A549 (cell line): Measurements from ENCODE around the gene RBM17. TPM values are rescaled to one million over a fixed set of nuclear protein-coding genes. Genes with fewer than 3 reads are reported as not detected.

Experiments used
- ATAC-seq, 2 experiments: fragments of 200-7000 bp in 1 of 2; fragments of >200 bp in 1 of 2; cut with Nextera tagmentation in 1 of 2; cut with Tn5 transposase in 1 of 2; 3 replicates each; pipeline versions ENCODE4 v1.8.0 to v1.9.1; 2018 to 2020; ENCODE audit warnings: mild to moderate bottlenecking in 1 of 2, moderate library complexity in 1 of 2
- CTCF ChIA-PET: fragments of 300-600 bp; sonication (Branson Sonifier 250); formaldehyde crosslinking; extraction: SDS; loops from one replicate; lab custom pipeline; 2021; ENCODE audit warnings: antibody characterized with exemption, inconsistent platforms; lab: Yijun Ruan, JAX
- POLR2A ChIA-PET: fragments of 350-600 bp; formaldehyde crosslinking; extraction: SDS; loops from one replicate; lab custom pipeline; 2021; ENCODE audit warnings: antibody characterized with exemption, inconsistent platforms; lab: Yijun Ruan, JAX
- DNase-seq, 2 experiments: peaks; one replicate each; pipeline versions ENCODE4 v3.0.0 to v3.0.0-alpha.2; 2011 to 2016; ENCODE audit warnings: low read depth in 1 of 2, low spot score in 1 of 2
- FAIRE-seq: peaks from 2 replicates; lab custom pipeline; 2011; peaks lifted over from hg19 to GRCh38; lab: Jason Lieb, UNC
- H3K27ac ChIP-seq, 2 experiments: fragments of >200 bp; sonication (Bioruptor Twin); formaldehyde crosslinking; 3 replicates each; pipeline ENCODE4 v1.5.1; 2016 to 2017
- H3K4me1 ChIP-seq: fragments of >200 bp; sonication (Bioruptor Twin); formaldehyde crosslinking; 3 replicates; pipeline ENCODE4 v1.6.1; 2016
- H3K4me2 ChIP-seq: fragments of >200 bp; sonication (Bioruptor Twin); formaldehyde crosslinking; 3 replicates; pipeline ENCODE4 v1.6.1; 2016
- H3K4me3 ChIP-seq: fragments of >200 bp; sonication (Bioruptor Twin); formaldehyde crosslinking; 3 replicates; pipeline ENCODE4 v1.5.1; 2016
- H3K9me3 ChIP-seq: fragments of >200 bp; sonication (Bioruptor Twin); formaldehyde crosslinking; 3 replicates; pipeline ENCODE4 v1.6.1; 2016
- CBX8 ChIP-seq: fragments of 200-600 bp; sonication (generic); IDR thresholded peaks from 2 replicates; pipeline ENCODE4 v1.6.1; 2016
- CHD2 ChIP-seq: fragments of 150-350 bp; IDR thresholded peaks from 2 replicates; pipeline ENCODE4 v1.6.1; 2014; ENCODE audit warnings: low read length; ENCODE audit not compliant: partially characterized antibody
- CTCF ChIP-seq: fragments of >200 bp; sonication (Bioruptor Twin); formaldehyde crosslinking; IDR thresholded peaks from 3 replicates; pipeline ENCODE4 v1.5.1; 2016
- EHF ChIP-seq: fragments of 250-450 bp; sonication (Bioruptor Pico); IDR thresholded peaks from 2 replicates; pipeline ENCODE4 v1.5.0; 2020; ENCODE audit warnings: mild to moderate bottlenecking
- EHMT2 ChIP-seq: fragments of 200-600 bp; sonication (generic); IDR thresholded peaks from 2 replicates; pipeline ENCODE4 v1.6.1; 2016; ENCODE audit warnings: antibody characterized with exemption, low read depth, mild to moderate bottlenecking, moderate library complexity
- ESRRA ChIP-seq: fragments of 150-350 bp; IDR thresholded peaks from 2 replicates; pipeline ENCODE4 v1.6.1; 2014; ENCODE audit warnings: mild to moderate bottlenecking, low read length, borderline replicate concordance
- FOSB ChIP-seq: fragments of 250-450 bp; sonication (Bioruptor Pico); IDR thresholded peaks from 2 replicates; pipeline ENCODE4 v1.5.0; 2020; ENCODE audit warnings: mild to moderate bottlenecking, moderate library complexity
- FOXS1 ChIP-seq: fragments of 250-450 bp; sonication (Bioruptor Pico); IDR thresholded peaks from 2 replicates; pipeline ENCODE4 v1.5.0; 2020; ENCODE audit warnings: mild to moderate bottlenecking, moderate library complexity
- HOXB13 ChIP-seq: fragments of 250-450 bp; sonication (Bioruptor Pico); IDR thresholded peaks from 2 replicates; pipeline ENCODE4 v1.5.0; 2020; ENCODE audit warnings: low read depth, mild to moderate bottlenecking, moderate library complexity
- HOXB5 ChIP-seq: fragments of 250-450 bp; sonication (Bioruptor Pico); IDR thresholded peaks from 2 replicates; pipeline ENCODE4 v1.5.0; 2020; ENCODE audit warnings: mild to moderate bottlenecking, moderate library complexity
- MAFK ChIP-seq: fragments of 450-650 bp; IDR thresholded peaks from 2 replicates; pipeline ENCODE4 v1.6.1; 2014; ENCODE audit not compliant: partially characterized antibody
- MAX ChIP-seq: IDR thresholded peaks from 2 replicates; pipeline ENCODE4 v1.6.1; 2012
- MYC ChIP-seq: IDR thresholded peaks from 2 replicates; pipeline ENCODE4 v1.6.1; 2012; ENCODE audit warnings: mild to moderate bottlenecking, inconsistent platforms, low read length, improper control_type of control experiment, borderline replicate concordance
- NFE2L2 ChIP-seq: fragments of 150-350 bp; conservative IDR thresholded peaks from 2 replicates; pipeline ENCODE4 v1.6.1; 2014; ENCODE audit warnings: low read length
- NPAS2 ChIP-seq: fragments of 250-450 bp; sonication (Bioruptor Pico); IDR thresholded peaks from 2 replicates; pipeline ENCODE4 v1.8.0; 2022; ENCODE audit warnings: mild to moderate bottlenecking, moderate library complexity, borderline replicate concordance
- NR3C1 ChIP-seq: fragments of >200 bp; sonication (Bioruptor Twin); formaldehyde crosslinking; IDR thresholded peaks from 3 replicates; pipeline ENCODE4 v1.6.1; 2017
- PHF8 ChIP-seq: fragments of 200-600 bp; sonication (generic); IDR thresholded peaks from 2 replicates; pipeline ENCODE4 v1.6.1; 2016; ENCODE audit warnings: low read depth, mild to moderate bottlenecking, antibody characterized with exemption, moderate library complexity, borderline replicate concordance
- POLR2AphosphoS2 ChIP-seq: conservative IDR thresholded peaks from 2 replicates; pipeline ENCODE4 v1.6.1; 2012; ENCODE audit warnings: low read length, improper control_type of control experiment, inconsistent platforms
- RAD21 ChIP-seq, 2 experiments: fragments of >200 bp in 1 of 2; sonication (Bioruptor Twin) in 1 of 2; formaldehyde crosslinking in 1 of 2; IDR thresholded peaks in 1 of 2; conservative IDR thresholded peaks in 1 of 2; 2 replicates in 1 of 2; 3 replicates in 1 of 2; pipeline ENCODE4 v1.6.1; 2012 to 2018; ENCODE audit warnings: inconsistent platforms in 1 of 2
- REST ChIP-seq: fragments of 200-600 bp; sonication (generic); IDR thresholded peaks from 2 replicates; pipeline ENCODE4 v1.6.1; 2016; ENCODE audit warnings: antibody characterized with exemption, mild to moderate bottlenecking, moderate library complexity
- RNF2 ChIP-seq: fragments of 200-600 bp; sonication (generic); IDR thresholded peaks from 2 replicates; pipeline ENCODE4 v1.6.1; 2016; ENCODE audit warnings: low read depth, mild to moderate bottlenecking, antibody characterized with exemption, moderate library complexity, borderline replicate concordance
- TFCP2L1 ChIP-seq: fragments of 250-450 bp; sonication (Bioruptor Pico); IDR thresholded peaks from 2 replicates; pipeline ENCODE4 v1.5.0; 2021; ENCODE audit warnings: mild to moderate bottlenecking
- WGBS: methylation state at CpG from one replicate; pipeline ENCODE4 v1.1.6; 2017; ENCODE audit errors: missing lambda C conversion rate; 5-methylcytosine and 5-hydroxymethylcytosine counted together
- polyA plus RNA-seq, 4 experiments: library from polyadenylated mRNA; depleted of rRNA in 3 of 4; stranded (reverse); fragments of >200 nt; fragmentation: RNase III in 1 of 4; extraction: RNeasy Plus Mini Kit Qiagen cat#74134 plus additional on column Dnase treatment in 1 of 4; gene quantifications; 2 replicates in 3 of 4; 3 replicates in 1 of 4; pipeline ENCODE4 v1.2.3, GENCODE V29; 2011 to 2017
- TF ChIP-seq, protein P1 (sequence below): fragments of 450-650 bp; IDR thresholded peaks from 2 replicates; pipeline ENCODE4 v1.6.1; 2014; ENCODE audit warnings: antibody characterized with exemption
- TF ChIP-seq, protein P2 (sequence below): fragments of >200 bp; sonication (Bioruptor Twin); formaldehyde crosslinking; IDR thresholded peaks from 3 replicates; pipeline ENCODE4 v1.6.1; 2016
- TF ChIP-seq, protein P3 (sequence below): fragments of >200 bp; sonication (Bioruptor Twin); formaldehyde crosslinking; IDR thresholded peaks from 2 replicates; pipeline ENCODE4 v1.6.1; 2016

Gene RBM17
- polyA plus RNA-seq, 2 of the 4 experiments (the other 2 are of a cell fraction) = 75.2 to 121 TPM

GRCh38 chr10:6070660-6071059 lies 18.2 kb upstream of the RBM17 start:
- Histone ChIP-seq H3K9me3 (no peaks in the 10 kb centered on the region), H3K4me2 (no peak overlapping the region), H3K4me1 (no peaks in the 10 kb centered on the region), H3K4me3 (no peak overlapping the region), H3K27ac (no peak overlapping the region)
- WGBS = 75% methylated on average over 5 of the region's 5 CpGs
- FAIRE-seq = no peak
- POLR2A ChIA-PET = no interaction called here
- no peak for ATAC-seq
- DNase-seq = no peak
- no peak for TF ChIP-seq RAD21 (conservative IDR thresholded peaks at IDR 0.05 in 1 of 2, IDR thresholded peaks at IDR 0.05 in 1 of 2)
- TF ChIP-seq, protein P1, sequence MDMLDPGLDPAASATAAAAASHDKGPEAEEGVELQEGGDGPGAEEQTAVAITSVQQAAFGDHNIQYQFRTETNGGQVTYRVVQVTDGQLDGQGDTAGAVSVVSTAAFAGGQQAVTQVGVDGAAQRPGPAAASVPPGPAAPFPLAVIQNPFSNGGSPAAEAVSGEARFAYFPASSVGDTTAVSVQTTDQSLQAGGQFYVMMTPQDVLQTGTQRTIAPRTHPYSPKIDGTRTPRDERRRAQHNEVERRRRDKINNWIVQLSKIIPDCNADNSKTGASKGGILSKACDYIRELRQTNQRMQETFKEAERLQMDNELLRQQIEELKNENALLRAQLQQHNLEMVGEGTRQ = no peak
- TF ChIP-seq POLR2AphosphoS2 = no peak
- TF ChIP-seq HOXB13 (CRISPR knock-in tag) = no peak
- TF ChIP-seq HOXB5 (CRISPR knock-in tag) = no peak
- TF ChIP-seq CBX8 = no peak
- no peak for TF ChIP-seq TFCP2L1 (CRISPR knock-in tag)
- no peak for TF ChIP-seq PHF8
- TF ChIP-seq CHD2 = no peak
- TF ChIP-seq EHMT2 = no peak
- TF ChIP-seq NPAS2 (CRISPR knock-in tag) = no peak
- TF ChIP-seq MAX = no peak
- TF ChIP-seq RNF2 = no peak
- TF ChIP-seq FOSB (CRISPR knock-in tag) = no peak
- TF ChIP-seq ESRRA = no peak
- TF ChIP-seq, all 56 proteins: peak for 0
- CTCF ChIA-PET = interaction anchor here (2.5 to 3.2 kb wide), 2 partner anchors 16 to 20 kb away, joined by 7 to 17 read pairs; no protein-coding TSS in a partner anchor

GRCh38 chr10:6071181-6072175 lies 17.4 kb upstream of the RBM17 start:
- Histone ChIP-seq H3K4me3 (no peak overlapping the region), H3K4me2 (no peak overlapping the region), H3K9me3 (no peaks in the 10 kb centered on the region), H3K4me1 (no peaks in the 10 kb centered on the region), H3K27ac (no peak overlapping the region)
- ChIA-PET CTCF (interaction anchor here (2.5 to 3.2 kb wide), 2 partner anchors 15 to 21 kb away, joined by 7 to 17 read pairs; no protein-coding TSS in a partner anchor), POLR2A (no interaction called here)
- no peak for TF ChIP-seq MYC
- TF ChIP-seq, protein P2, sequence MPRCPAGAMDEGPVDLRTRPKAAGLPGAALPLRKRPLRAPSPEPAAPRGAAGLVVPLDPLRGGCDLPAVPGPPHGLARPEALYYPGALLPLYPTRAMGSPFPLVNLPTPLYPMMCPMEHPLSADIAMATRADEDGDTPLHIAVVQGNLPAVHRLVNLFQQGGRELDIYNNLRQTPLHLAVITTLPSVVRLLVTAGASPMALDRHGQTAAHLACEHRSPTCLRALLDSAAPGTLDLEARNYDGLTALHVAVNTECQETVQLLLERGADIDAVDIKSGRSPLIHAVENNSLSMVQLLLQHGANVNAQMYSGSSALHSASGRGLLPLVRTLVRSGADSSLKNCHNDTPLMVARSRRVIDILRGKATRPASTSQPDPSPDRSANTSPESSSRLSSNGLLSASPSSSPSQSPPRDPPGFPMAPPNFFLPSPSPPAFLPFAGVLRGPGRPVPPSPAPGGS = no peak
- TF ChIP-seq CTCF = no peak
- no peak for TF ChIP-seq MAFK
- no peak for TF ChIP-seq RAD21 (conservative IDR thresholded peaks at IDR 0.05 in 1 of 2, IDR thresholded peaks at IDR 0.05 in 1 of 2)
- TF ChIP-seq EHF = no peak
- TF ChIP-seq NR3C1 = no peak
- TF ChIP-seq, protein P3, sequence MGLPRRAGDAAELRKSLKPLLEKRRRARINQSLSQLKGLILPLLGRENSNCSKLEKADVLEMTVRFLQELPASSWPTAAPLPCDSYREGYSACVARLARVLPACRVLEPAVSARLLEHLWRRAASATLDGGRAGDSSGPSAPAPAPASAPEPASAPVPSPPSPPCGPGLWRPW = no peak
- no peak for TF ChIP-seq NFE2L2
- TF ChIP-seq RNF2 = no peak
- no peak for TF ChIP-seq POLR2AphosphoS2
- TF ChIP-seq REST = no peak
- TF ChIP-seq FOXS1 (CRISPR knock-in tag) = no peak
- DNase-seq (no peak), FAIRE-seq (no peak), ATAC-seq (no peak)
- WGBS = 54% methylated on average over 10 of the region's 10 CpGs
